Activated CD4-positive, CD25-positive, alpha-beta regulatory T cell treated with anti-CD3 and anti-CD28 coated beads, Interleukin-2, amount 50 U/mL, for 24 hours (primary cell): ENCODE measurements around the gene MMP1.

Experiments
- ATAC-seq, 2 donors: fragments of 150-1000 bp; cut with Tn5 transposase; one replicate each; pipeline ENCODE4 v1.10.0; 2021; ENCODE audit warnings: mild to moderate bottlenecking in 1 of 2, moderate library complexity in 1 of 2

Gene MMP1

GRCh38 chr11:102798012-102798746, at the start of gene MMP1:
Gene MMP1 (minus strand): TSS chr11:102798160. CDS start chr11:102798092, 68 bp downstream.
- no peak for ATAC-seq

GRCh38 chr11:102846292-102846691, 48.3 kb upstream of the MMP1 start:
- no peak for ATAC-seq

DNA sequence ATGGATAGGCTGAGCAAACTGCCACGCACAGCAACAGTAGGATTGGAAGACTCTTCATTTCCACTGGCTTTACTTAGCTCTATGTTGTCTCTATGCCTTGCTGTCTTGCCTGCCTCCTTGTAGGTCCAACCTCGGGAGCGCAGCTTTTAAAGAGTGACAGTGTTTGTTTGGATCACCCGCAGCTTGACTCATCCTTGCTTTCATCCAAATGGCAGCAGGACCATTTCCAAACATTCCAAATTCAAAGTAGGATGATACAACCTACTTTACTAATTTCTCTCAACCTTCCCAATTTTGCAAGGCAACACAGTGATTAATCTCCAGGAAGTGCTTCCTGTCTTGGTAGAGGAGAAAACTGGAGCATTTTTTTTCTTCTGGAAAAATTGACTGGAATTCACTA, 45.5 kb upstream of the MMP1 start, which contains the start of gene MMP3:
TSS of gene MMP3 (minus strand) at position 121 of the 400 bp plus-strand sequence. CDS start at position 58, 63 bp downstream.
- ATAC-seq = no peak

DNA sequence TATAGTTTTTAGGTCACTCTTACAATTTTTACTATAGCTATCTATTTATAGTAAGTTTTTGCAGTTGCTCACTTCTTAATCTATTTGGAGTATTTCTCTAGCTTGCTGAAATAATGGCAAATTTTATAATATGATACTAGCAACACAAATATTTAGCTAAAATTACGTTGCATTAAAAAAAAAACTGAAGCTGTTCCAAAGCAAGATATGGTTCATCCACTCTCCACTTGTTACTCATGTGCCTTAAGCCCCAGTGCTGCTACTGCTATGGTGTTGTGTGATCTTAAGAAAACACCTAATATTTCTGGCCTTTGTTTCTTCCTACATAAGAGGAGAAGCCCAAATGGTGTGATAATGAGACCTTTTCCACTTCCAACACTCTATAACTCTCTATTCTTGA, 45.0 kb upstream of the MMP1 start:
- ATAC-seq = no peak

- ATAC-seq = no peak
Observed at GRCh38 chr11:102840018-102840417, 42.1 kb upstream of the MMP1 start.

DNA sequence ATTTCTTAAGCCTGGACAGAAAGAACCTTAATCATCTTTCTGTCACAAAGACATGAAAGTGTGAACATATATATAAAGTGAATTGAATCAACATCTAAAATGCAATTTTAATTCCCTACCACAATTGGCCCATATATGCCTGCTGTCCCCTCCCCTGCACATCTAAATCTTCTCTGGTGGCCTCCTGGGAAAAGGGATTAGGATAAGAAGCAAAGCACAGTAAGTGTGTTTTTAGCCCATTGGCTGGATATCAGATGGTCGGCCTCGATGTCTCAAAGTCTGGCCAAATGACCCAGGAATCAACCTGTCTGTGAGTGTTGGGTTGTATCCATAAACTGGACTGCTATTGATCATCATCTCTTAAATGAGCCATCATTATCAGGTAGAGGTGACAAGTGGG, 39.7 kb upstream of the MMP1 start:
- ATAC-seq = no peak

- ATAC-seq = no peak
Observed at GRCh38 chr11:102837156-102837555, 39.2 kb upstream of the MMP1 start.

- ATAC-seq = no peak
Observed at GRCh38 chr11:102836290-102836875, 38.4 kb upstream of the MMP1 start.

GRCh38 chr11:102833731-102834130, 35.8 kb upstream of the MMP1 start:
- ATAC-seq = no peak

GRCh38 chr11:102832612-102833011, 34.7 kb upstream of the MMP1 start:
- no peak for ATAC-seq

DNA sequence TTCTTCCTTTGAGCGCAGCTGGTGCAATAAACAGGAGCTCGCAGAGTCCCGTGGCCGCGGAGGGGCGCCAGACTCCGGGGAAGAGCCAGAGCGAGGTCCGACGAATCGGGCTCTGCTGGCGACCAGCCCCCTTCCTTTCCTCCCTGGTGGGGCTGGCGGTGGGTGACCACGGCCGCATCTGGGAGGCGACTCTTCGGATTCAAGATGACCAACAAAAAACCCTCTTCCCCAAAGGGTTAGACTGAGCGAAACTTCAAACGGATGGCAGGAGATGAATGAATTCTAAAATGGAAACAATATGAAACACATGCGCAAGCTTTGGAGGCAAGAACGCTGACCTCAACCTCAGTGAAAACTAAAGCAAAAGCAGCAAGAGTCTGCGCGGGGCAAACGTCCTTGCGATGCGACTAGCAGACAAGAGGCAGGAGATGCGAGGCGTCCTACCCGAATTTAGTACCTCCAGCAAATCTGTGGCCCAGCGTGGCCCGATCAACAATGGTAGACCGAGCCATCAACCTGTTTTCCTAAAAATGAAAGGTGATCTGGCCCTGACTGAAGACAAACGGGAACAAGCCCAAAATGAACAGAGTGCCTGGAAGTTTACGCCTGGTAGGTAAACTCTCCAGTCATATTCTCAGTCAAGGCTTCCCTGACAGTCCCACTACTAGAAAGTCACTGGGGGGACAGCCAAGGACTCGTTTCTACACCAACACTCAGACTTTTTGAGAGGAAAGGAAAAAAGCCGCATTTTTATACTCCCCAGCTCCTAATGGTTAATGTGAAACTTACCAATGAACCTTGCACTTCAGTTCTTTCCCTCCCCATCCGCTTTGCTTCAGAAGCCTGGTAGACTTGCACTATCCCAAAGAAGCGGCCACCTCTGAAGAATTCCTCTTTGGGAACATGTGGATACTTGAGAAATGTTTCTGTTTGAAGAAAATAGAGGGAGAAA, 33.8 kb upstream of the MMP1 start:
- ATAC-seq = no peak

DNA sequence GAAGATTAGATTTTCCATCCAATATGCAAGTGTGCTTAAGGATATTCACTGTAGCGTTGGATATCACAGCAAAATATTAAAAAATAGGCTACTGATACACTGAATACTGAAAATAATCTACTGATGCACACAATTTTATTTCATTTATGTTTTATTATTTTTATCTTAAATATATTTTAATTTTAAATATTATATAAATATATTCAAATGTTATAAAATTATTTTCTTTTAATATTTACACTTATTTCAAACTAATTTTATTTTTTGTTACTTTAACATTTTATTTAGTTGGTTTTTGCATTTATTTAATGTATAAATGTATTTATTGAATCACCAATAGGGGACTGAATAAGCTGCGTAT, 33.1 kb upstream of the MMP1 start:
- ATAC-seq = no peak

GRCh38 chr11:102830001-102830727, 32.2 kb upstream of the MMP1 start:
- no peak for ATAC-seq

- ATAC-seq = no peak
Observed at GRCh38 chr11:102829316-102830000, 31.5 kb upstream of the MMP1 start.

DNA sequence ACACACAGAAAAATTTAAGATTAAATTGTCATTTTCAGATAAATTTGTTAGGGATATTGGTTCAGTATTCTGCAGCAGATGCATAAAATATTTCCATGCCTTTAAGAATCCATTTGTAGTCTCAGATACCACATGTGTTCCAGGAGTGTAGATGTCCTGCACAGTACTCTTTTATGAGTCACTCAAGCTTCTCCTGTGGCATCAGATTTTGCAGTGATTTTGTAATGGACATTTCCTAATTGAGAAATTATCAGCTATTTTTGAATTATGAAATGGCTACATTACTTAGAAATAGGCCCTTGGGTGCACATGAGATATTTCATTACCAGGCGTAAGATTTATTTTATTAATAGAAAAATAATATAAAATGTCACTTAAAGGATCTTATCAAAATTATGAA, 26.6 kb upstream of the MMP1 start:
- no peak for ATAC-seq

DNA sequence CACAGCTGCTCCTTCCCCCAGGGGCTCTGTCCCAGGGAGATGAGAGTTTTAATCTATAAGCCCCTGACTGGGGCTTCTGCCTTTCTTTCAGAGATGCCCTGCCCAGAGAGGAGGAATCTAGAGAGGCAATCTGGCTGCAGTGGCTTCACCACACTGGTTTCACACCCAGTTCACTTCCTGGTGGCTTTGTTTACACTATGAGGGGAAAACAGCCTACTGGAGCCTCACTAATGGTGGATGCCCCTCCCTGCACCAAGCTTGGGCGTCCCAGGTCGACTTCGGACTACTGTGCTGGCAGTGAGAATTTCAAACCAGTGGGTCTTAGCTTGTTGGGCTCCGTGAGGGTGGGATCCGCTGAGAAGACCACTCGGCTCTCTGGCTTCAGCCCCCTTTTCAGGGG, 21.5 kb upstream of the MMP1 start:
- ATAC-seq = no peak

DNA sequence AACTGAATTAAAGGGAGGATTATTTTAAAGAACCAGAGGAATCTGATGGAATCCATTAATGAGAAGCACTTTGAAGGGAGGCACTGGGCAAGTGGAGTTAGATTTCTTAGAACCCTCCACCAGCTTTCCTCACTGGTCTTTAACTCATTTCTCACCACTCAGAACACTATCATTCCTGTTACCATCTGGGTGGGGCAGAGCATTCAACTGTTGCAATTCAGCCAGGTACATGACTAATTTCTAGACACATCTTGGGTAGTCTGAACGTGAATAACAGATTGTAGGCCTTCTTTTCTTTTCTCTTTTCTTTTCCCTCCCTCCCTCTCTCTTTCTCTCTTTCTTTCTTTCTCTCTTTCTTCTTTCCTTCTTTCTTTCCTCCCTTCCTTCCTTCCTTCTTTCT, 15.5 kb upstream of the MMP1 start:
- no peak for ATAC-seq

DNA sequence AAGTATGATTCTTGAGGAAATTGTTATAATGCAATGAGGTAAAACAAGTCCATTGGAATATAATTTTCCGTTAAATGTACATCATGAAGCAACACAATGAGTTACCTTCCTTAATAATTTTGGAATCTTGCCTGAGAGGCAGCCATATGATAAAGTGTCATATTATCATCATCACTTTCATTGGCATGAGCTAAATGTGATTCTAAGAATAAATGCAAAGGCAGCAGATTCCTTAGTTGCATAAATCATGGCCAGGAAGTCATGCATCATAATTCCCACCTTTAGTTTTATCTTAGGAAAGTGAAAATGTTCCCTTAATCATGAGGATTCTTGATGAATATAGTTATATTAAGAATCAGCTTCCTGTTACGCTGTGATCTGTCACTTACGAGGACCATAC, 14.2 kb upstream of the MMP1 start:
- ATAC-seq = no peak

GRCh38 chr11:102810950-102811660, 13.1 kb upstream of the MMP1 start:
- ATAC-seq = no peak

DNA sequence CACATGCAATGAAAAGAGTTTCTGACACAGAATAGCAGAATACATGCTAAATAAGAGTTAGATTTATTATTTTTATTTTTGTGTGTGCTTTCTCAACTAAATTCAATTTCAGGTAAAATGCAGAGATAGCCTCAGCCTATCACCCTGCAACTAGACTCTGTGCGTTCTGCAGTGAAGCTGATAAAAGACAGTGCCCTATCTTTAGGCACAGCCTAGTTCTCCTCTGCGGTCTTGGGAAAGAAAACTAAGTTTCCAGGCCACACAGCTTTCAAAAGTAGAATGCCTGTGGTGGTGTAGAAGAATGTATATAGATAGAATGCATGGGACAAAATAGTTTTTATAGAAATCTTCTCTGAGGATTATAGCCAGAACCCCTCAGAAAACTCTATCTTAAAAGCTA, 12.0 kb upstream of the MMP1 start:
- no peak for ATAC-seq

GRCh38 chr11:102807921-102808320, 10.0 kb upstream of the MMP1 start:
- no peak for ATAC-seq

DNA sequence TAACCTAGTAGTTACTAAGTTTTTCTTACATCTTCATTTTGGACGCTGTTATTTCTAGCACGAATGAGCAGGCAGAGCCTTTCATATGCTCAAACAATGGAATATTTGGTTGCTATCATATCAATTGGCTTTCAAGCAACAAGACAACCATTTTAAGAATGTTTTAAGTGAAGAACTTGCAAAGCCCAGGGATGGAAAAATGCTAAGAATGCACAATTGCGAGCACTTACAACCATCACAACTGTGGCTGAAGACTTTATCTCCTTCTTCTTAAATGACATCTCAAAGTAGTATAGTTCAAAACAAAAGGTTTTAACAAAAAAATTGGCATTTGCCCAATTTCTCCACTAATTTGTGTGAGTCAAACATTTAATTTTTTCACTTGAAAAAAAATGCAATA, 8.3 kb upstream of the MMP1 start:
- ATAC-seq = no peak
